A549 (cell line): ENCODE results near the gene FRMD8. TPM values are rescaled to one million over a fixed set of nuclear protein-coding genes. Genes with fewer than 3 reads are reported as not detected.

Experiments used
- ATAC-seq, 2 experiments: fragments of 200-7000 bp in 1 of 2; fragments of >200 bp in 1 of 2; cut with Nextera tagmentation in 1 of 2; cut with Tn5 transposase in 1 of 2; 3 replicates each; pipeline versions ENCODE4 v1.8.0 to v1.9.1; 2018 to 2020; ENCODE audit warnings: mild to moderate bottlenecking in 1 of 2, moderate library complexity in 1 of 2
- CTCF ChIA-PET: fragments of 300-600 bp; sonication (Branson Sonifier 250); formaldehyde crosslinking; extraction: SDS; loops from one replicate; lab custom pipeline; 2021; ENCODE audit warnings: antibody characterized with exemption, inconsistent platforms; lab: Yijun Ruan, JAX
- POLR2A ChIA-PET: fragments of 350-600 bp; formaldehyde crosslinking; extraction: SDS; loops from one replicate; lab custom pipeline; 2021; ENCODE audit warnings: antibody characterized with exemption, inconsistent platforms; lab: Yijun Ruan, JAX
- DNase-seq, 2 experiments: peaks; one replicate each; pipeline versions ENCODE4 v3.0.0 to v3.0.0-alpha.2; 2011 to 2016; ENCODE audit warnings: low read depth in 1 of 2, low spot score in 1 of 2
- FAIRE-seq: peaks from 2 replicates; lab custom pipeline; 2011; peaks lifted over from hg19 to GRCh38; lab: Jason Lieb, UNC
- H3K27ac ChIP-seq, 2 experiments: fragments of >200 bp; sonication (Bioruptor Twin); formaldehyde crosslinking; 3 replicates each; pipeline ENCODE4 v1.5.1; 2016 to 2017
- H3K4me1 ChIP-seq: fragments of >200 bp; sonication (Bioruptor Twin); formaldehyde crosslinking; 3 replicates; pipeline ENCODE4 v1.6.1; 2016
- H3K4me2 ChIP-seq: fragments of >200 bp; sonication (Bioruptor Twin); formaldehyde crosslinking; 3 replicates; pipeline ENCODE4 v1.6.1; 2016
- H3K4me3 ChIP-seq: fragments of >200 bp; sonication (Bioruptor Twin); formaldehyde crosslinking; 3 replicates; pipeline ENCODE4 v1.5.1; 2016
- H3K9me3 ChIP-seq: fragments of >200 bp; sonication (Bioruptor Twin); formaldehyde crosslinking; 3 replicates; pipeline ENCODE4 v1.6.1; 2016
- CEBPB ChIP-seq, 2 experiments: fragments of >200 bp in 1 of 2; sonication (Bioruptor Twin) in 1 of 2; formaldehyde crosslinking in 1 of 2; IDR thresholded peaks; 2 replicates each; pipeline ENCODE4 v1.6.1; 2012 to 2016
- CTCF ChIP-seq: fragments of >200 bp; sonication (Bioruptor Twin); formaldehyde crosslinking; IDR thresholded peaks from 3 replicates; pipeline ENCODE4 v1.5.1; 2016
- E2F6 ChIP-seq: IDR thresholded peaks from 2 replicates; pipeline ENCODE4 v1.6.1; 2012; ENCODE audit warnings: low read depth, borderline replicate concordance
- EHF ChIP-seq: fragments of 250-450 bp; sonication (Bioruptor Pico); IDR thresholded peaks from 2 replicates; pipeline ENCODE4 v1.5.0; 2020; ENCODE audit warnings: mild to moderate bottlenecking
- EHMT2 ChIP-seq: fragments of 200-600 bp; sonication (generic); IDR thresholded peaks from 2 replicates; pipeline ENCODE4 v1.6.1; 2016; ENCODE audit warnings: antibody characterized with exemption, low read depth, mild to moderate bottlenecking, moderate library complexity
- ELK1 ChIP-seq: fragments of 150-350 bp; IDR thresholded peaks from 2 replicates; pipeline ENCODE4 v1.6.1; 2014; ENCODE audit warnings: low read depth, mild to moderate bottlenecking, low read length
- FOSL2 ChIP-seq, 2 experiments: fragments of 450-650 bp in 1 of 2; fragments of >200 bp in 1 of 2; sonication (Bioruptor Twin) in 1 of 2; formaldehyde crosslinking; IDR thresholded peaks; 2 replicates each; pipeline versions ENCODE4 v1.5.0 to v1.6.1; 2016 to 2020; ENCODE audit warnings: mild to moderate bottlenecking in 1 of 2, moderate library complexity in 1 of 2
- FOXS1 ChIP-seq: fragments of 250-450 bp; sonication (Bioruptor Pico); IDR thresholded peaks from 2 replicates; pipeline ENCODE4 v1.5.0; 2020; ENCODE audit warnings: mild to moderate bottlenecking, moderate library complexity
- HDAC2 ChIP-seq: fragments of 200-600 bp; sonication (generic); IDR thresholded peaks from 2 replicates; pipeline ENCODE4 v1.6.1; 2016
- HMGXB4 ChIP-seq: fragments of 250-450 bp; sonication (Bioruptor Pico); IDR thresholded peaks from 2 replicates; pipeline ENCODE4 v1.5.0; 2021; ENCODE audit warnings: mild to moderate bottlenecking, moderate library complexity, borderline replicate concordance
- HOXA7 ChIP-seq: fragments of 250-450 bp; sonication (Bioruptor Pico); IDR thresholded peaks from 2 replicates; pipeline ENCODE4 v1.5.0; 2020; ENCODE audit warnings: mild to moderate bottlenecking, moderate library complexity
- HOXB5 ChIP-seq: fragments of 250-450 bp; sonication (Bioruptor Pico); IDR thresholded peaks from 2 replicates; pipeline ENCODE4 v1.5.0; 2020; ENCODE audit warnings: mild to moderate bottlenecking, moderate library complexity
- JUN ChIP-seq, 2 experiments: fragments of >200 bp; sonication (Bioruptor Twin); formaldehyde crosslinking; IDR thresholded peaks; 2 replicates in 1 of 2; 3 replicates in 1 of 2; pipeline ENCODE4 v1.6.1; 2016 to 2017
- KDM1A ChIP-seq: fragments of 200-600 bp; sonication (generic); IDR thresholded peaks from 2 replicates; pipeline ENCODE4 v1.6.1; 2016; ENCODE audit warnings: low read depth, mild to moderate bottlenecking
- KDM5A ChIP-seq: fragments of 200-600 bp; sonication (generic); IDR thresholded peaks from 2 replicates; pipeline ENCODE4 v1.6.1; 2016; ENCODE audit warnings: antibody characterized with exemption, mild to moderate bottlenecking
- MAX ChIP-seq: IDR thresholded peaks from 2 replicates; pipeline ENCODE4 v1.6.1; 2012
- MYC ChIP-seq: IDR thresholded peaks from 2 replicates; pipeline ENCODE4 v1.6.1; 2012; ENCODE audit warnings: mild to moderate bottlenecking, inconsistent platforms, low read length, improper control_type of control experiment, borderline replicate concordance
- NPAS2 ChIP-seq: fragments of 250-450 bp; sonication (Bioruptor Pico); IDR thresholded peaks from 2 replicates; pipeline ENCODE4 v1.8.0; 2022; ENCODE audit warnings: mild to moderate bottlenecking, moderate library complexity, borderline replicate concordance
- NR3C1 ChIP-seq: fragments of >200 bp; sonication (Bioruptor Twin); formaldehyde crosslinking; IDR thresholded peaks from 3 replicates; pipeline ENCODE4 v1.6.1; 2017
- POLR2A ChIP-seq: IDR thresholded peaks from 2 replicates; pipeline ENCODE4 v1.6.1; 2012; ENCODE audit warnings: mild to moderate bottlenecking, low read length
- RAD21 ChIP-seq, 2 experiments: fragments of >200 bp in 1 of 2; sonication (Bioruptor Twin) in 1 of 2; formaldehyde crosslinking in 1 of 2; IDR thresholded peaks in 1 of 2; conservative IDR thresholded peaks in 1 of 2; 2 replicates in 1 of 2; 3 replicates in 1 of 2; pipeline ENCODE4 v1.6.1; 2012 to 2018; ENCODE audit warnings: inconsistent platforms in 1 of 2
- REST ChIP-seq: fragments of 200-600 bp; sonication (generic); IDR thresholded peaks from 2 replicates; pipeline ENCODE4 v1.6.1; 2016; ENCODE audit warnings: antibody characterized with exemption, mild to moderate bottlenecking, moderate library complexity
- RFX5 ChIP-seq: fragments of 450-650 bp; IDR thresholded peaks from 2 replicates; pipeline ENCODE4 v1.7.1; 2014; ENCODE audit warnings: antibody characterized with exemption, mild to moderate bottlenecking, moderate library complexity
- RNF2 ChIP-seq: fragments of 200-600 bp; sonication (generic); IDR thresholded peaks from 2 replicates; pipeline ENCODE4 v1.6.1; 2016; ENCODE audit warnings: low read depth, mild to moderate bottlenecking, antibody characterized with exemption, moderate library complexity, borderline replicate concordance
- SMC3 ChIP-seq: fragments of >200 bp; sonication (Bioruptor Twin); formaldehyde crosslinking; IDR thresholded peaks from 3 replicates; pipeline ENCODE4 v1.6.1; 2018; ENCODE audit warnings: inconsistent platforms
- TFCP2L1 ChIP-seq: fragments of 250-450 bp; sonication (Bioruptor Pico); IDR thresholded peaks from 2 replicates; pipeline ENCODE4 v1.5.0; 2021; ENCODE audit warnings: mild to moderate bottlenecking
- ZFP36 ChIP-seq: fragments of 450-650 bp; IDR thresholded peaks from 2 replicates; pipeline ENCODE4 v1.6.1; 2014; ENCODE audit warnings: borderline replicate concordance; ENCODE audit not compliant: partially characterized antibody
- ZNF302 ChIP-seq: fragments of 250-450 bp; sonication (Bioruptor Pico); IDR thresholded peaks from 2 replicates; pipeline ENCODE4 v1.9.0; 2021; ENCODE audit warnings: inconsistent platforms, mild to moderate bottlenecking, moderate library complexity
- ZSCAN20 ChIP-seq: fragments of 250-450 bp; sonication (Bioruptor Pico); IDR thresholded peaks from 2 replicates; pipeline ENCODE4 v1.8.0; 2022; ENCODE audit warnings: mild to moderate bottlenecking, moderate library complexity
- WGBS: methylation state at CpG from one replicate; pipeline ENCODE4 v1.1.6; 2017; ENCODE audit errors: missing lambda C conversion rate; 5-methylcytosine and 5-hydroxymethylcytosine counted together
- polyA minus RNA-seq: library from RNA; depleted of rRNA, polyadenylated mRNA; stranded (reverse); fragments of >200 nt; gene quantifications from 2 replicates; pipeline ENCODE4 v1.2.3, GENCODE V29; 2011; rRNA and poly(A)+ RNA removed
- polyA plus RNA-seq, 4 experiments: library from polyadenylated mRNA; depleted of rRNA in 3 of 4; stranded (reverse); fragments of >200 nt; fragmentation: RNase III in 1 of 4; extraction: RNeasy Plus Mini Kit Qiagen cat#74134 plus additional on column Dnase treatment in 1 of 4; gene quantifications; 2 replicates in 3 of 4; 3 replicates in 1 of 4; pipeline ENCODE4 v1.2.3, GENCODE V29; 2011 to 2017

Gene FRMD8
- polyA plus RNA-seq (2011; rRNA removed), result 12.2 and 12.9 TPM in 2 replicates
- polyA plus RNA-seq (2012; cell fraction: cytosol; rRNA removed), result 30.5 and 36.6 TPM in 2 replicates
- polyA plus RNA-seq (2012; cell fraction: nucleus; rRNA removed), result 46.7 and 62.2 TPM in 2 replicates
- polyA plus RNA-seq (2017; fragmentation: RNase III; extraction: RNeasy Plus Mini Kit Qiagen cat#74134 plus additional on column Dnase treatment), result 16.5 to 20.0 TPM (median 17.4 TPM) in 3 replicates
- polyA minus RNA-seq, result 12.1 and 14.5 TPM in 2 replicates

- DNase-seq (peak; percentile 70 to 82), FAIRE-seq (no peak), ATAC-seq (peak; percentile 17 to 52; a peak in 4 of 6 replicates)
- CTCF ChIA-PET, result interaction anchor here (0.7 to 14.2 kb wide), 7 partner anchors 11 to 204 kb away, joined by 3 to 208 read pairs (median 4); partner anchors contain the start of gene NEAT1
- no peaks in the 10 kb centered on the region for H3K9me3 ChIP-seq
- peaks cover 79% of the 10 kb centered on the region for H3K4me1 ChIP-seq
- peak within 1 kb of the TSS; percentile 79 for H3K4me2 ChIP-seq
- H3K4me3 ChIP-seq, result peak within 1 kb of the TSS; percentile 72
- POLR2A ChIA-PET, result interaction anchor here (1.0 to 1.7 kb wide), 3 partner anchors 30 to 37 kb away, joined by 4 to 8 read pairs (median 7); partner anchors contain the start of gene NEAT1
- 0% methylated on average over 29 of the region's 76 CpGs for WGBS
- H3K27ac ChIP-seq, result peak within 1 kb of the TSS; percentile 93 to 99
- TF ChIP-seq EHMT2 (no peak), ZFP36 (no peak), FOXS1 (CRISPR knock-in tag) (peak; percentile 77; the same call in 1 of the 2 replicates), HMGXB4 (CRISPR knock-in tag) (no peak), CEBPB (IDR thresholded peaks at IDR 0.05) (no peak), KDM1A (no peak), CTCF (no peak), TFCP2L1 (CRISPR knock-in tag) (no peak), JUN (IDR thresholded peaks at IDR 0.05) (peak in 1 of 2 experiments; percentile 69; a peak in 2 of 5 replicates), RAD21 (conservative IDR thresholded peaks at IDR 0.05 in 1 of 2, IDR thresholded peaks at IDR 0.05 in 1 of 2) (no peak), HOXB5 (peak; percentile 90), RNF2 (no peak), REST (no peak), POLR2A (peak; percentile 75), FOSL2 (IDR thresholded peaks at IDR 0.05) (no peak), FOSL2 (CRISPR knock-in tag; IDR thresholded peaks at IDR 0.05) (no peak), RFX5 (no peak), HOXA7 (CRISPR knock-in tag) (no peak; the same call in 1 of the 2 replicates), E2F6 (peak; percentile 91), MAX (peak; percentile 93), ZSCAN20 (CRISPR knock-in tag) (no peak; the same call in 1 of the 2 replicates), NPAS2 (CRISPR knock-in tag) (0 out of 2 replicates have a peak, but pooled peaks have one; percentile 24), NR3C1 (no peak), KDM5A (no peak), ZNF302 (CRISPR knock-in tag) (peak; percentile 60; the same call in 1 of the 2 replicates), EHF (CRISPR knock-in tag) (peak; percentile 92), HDAC2 (no peak), MYC (no peak; the same call in 1 of the 2 replicates), ELK1 (no peak), SMC3 (no peak)
These were observed at the start of gene FRMD8 for GRCh38 chr11:65386307-65387140. Gene FRMD8, plus strand, starts transcription at chr11:65386637. Its CDS starts 400 bp downstream, at chr11:65387037.
